HS-27A (cell line): Measurements from ENCODE around the gene DDX11.
"Not testable (repeated sequence)": the region's sequence is repeated elsewhere in the genome, so short reads cannot be mapped to it uniquely, and the experiment has no call there.

ENCODE experiments used
- DNase-seq: peaks from one replicate; pipeline ENCODE4 v3.0.0-alpha.2; 2012; ENCODE audit warnings: low read depth, missing footprints

Gene DDX11

GRCh38 chr12:31073527-31074332, at the start of gene DDX11:
Gene DDX11 (plus strand): TSS chr12:31073860. CDS start chr12:31078394, 4,534 bp downstream.
- peak; percentile 90 for DNase-seq

GRCh38 chr12:31026202-31026601, 47.5 kb upstream of the DDX11 start:
- DNase-seq, result no peak

- DNase-seq, result not testable (repeated sequence)
Measured at GRCh38 chr12:31027006-31027405, 46.7 kb upstream of the DDX11 start.

- DNase-seq, result no peak
Measured at GRCh38 chr12:31029468-31029867, 44.2 kb upstream of the DDX11 start.

- no peak for DNase-seq
Measured at GRCh38 chr12:31029916-31030562, 43.6 kb upstream of the DDX11 start.

GRCh38 chr12:31031951-31032335, 41.7 kb upstream of the DDX11 start:
- DNase-seq, result no peak

GRCh38 chr12:31033146-31033545, 40.5 kb upstream of the DDX11 start:
- no peak for DNase-seq

- no peak for DNase-seq
Measured at GRCh38 chr12:31033681-31034080, 40.0 kb upstream of the DDX11 start.

- no peak for DNase-seq
Measured at GRCh38 chr12:31034372-31034771, 39.3 kb upstream of the DDX11 start.

GRCh38 chr12:31035226-31035625, 38.4 kb upstream of the DDX11 start:
- no peak for DNase-seq

GRCh38 chr12:31035967-31036665, 37.5 kb upstream of the DDX11 start:
- no peak for DNase-seq

- DNase-seq, result no peak
Measured at GRCh38 chr12:31037028-31037427, 36.6 kb upstream of the DDX11 start.

- no peak for DNase-seq
Measured at GRCh38 chr12:31037931-31038330, 35.7 kb upstream of the DDX11 start.

GRCh38 chr12:31041033-31041564, 32.6 kb upstream of the DDX11 start:
- no peak for DNase-seq

- not testable (repeated sequence) for DNase-seq
Measured at GRCh38 chr12:31050143-31050542, 23.5 kb upstream of the DDX11 start.

GRCh38 chr12:31050548-31050947, 23.1 kb upstream of the DDX11 start:
- not testable (repeated sequence) for DNase-seq

GRCh38 chr12:31051692-31052091, 22.0 kb upstream of the DDX11 start:
- not testable (repeated sequence) for DNase-seq

- not testable (repeated sequence) for DNase-seq
Measured at GRCh38 chr12:31052121-31052520, 21.5 kb upstream of the DDX11 start.

GRCh38 chr12:31052666-31053439, 20.8 kb upstream of the DDX11 start:
- DNase-seq, result not testable (repeated sequence)

- DNase-seq, result not testable (repeated sequence)
Measured at GRCh38 chr12:31053944-31054343, 19.7 kb upstream of the DDX11 start.

- DNase-seq, result no peak
Measured at GRCh38 chr12:31057671-31058070, 16.0 kb upstream of the DDX11 start.

GRCh38 chr12:31066196-31066595, 7.5 kb upstream of the DDX11 start:
- not testable (repeated sequence) for DNase-seq
